ENCODE results near the gene ZBED3. TPM values are rescaled to one million over a fixed set of nuclear protein-coding genes. Genes with fewer than 3 reads are reported as not detected.
"Not testable (repeated sequence)": the region's sequence is repeated elsewhere in the genome, so short reads cannot be mapped to it uniquely, and the experiment has no call there.

The ZBED3 gene
- total and polyA plus RNA-seq, 7 experiments from 2014 or later, result 0.56 to 4.0 (median 2.5) TPM

GRCh38 chr5:77123057-77123456, 36.0 kb upstream of the ZBED3 start:
- ATAC-seq, result no peak
- H3K4me3 Mint-ChIP-seq, result no peak overlapping the region
- no peaks in the 10 kb centered on the region for H3K4me1 Mint-ChIP-seq

GRCh38 chr5:77120706-77121105, 33.6 kb upstream of the ZBED3 start:
- no peaks in the 10 kb centered on the region for H3K9me3 ChIP-seq (ENCODE audit: control insufficient read depth in 2 of 3, low read length in 3 of 3)
- POLR2A ChIA-PET, result no interaction called here
- H3K27ac Mint-ChIP-seq, result no peak overlapping the region
- H3K36me3 Mint-ChIP-seq, result peaks cover 0 to 16% (median 0%) of the 10 kb centered on the region in 5 donors
- no peaks in the 10 kb centered on the region for H3K4me1 Mint-ChIP-seq
- intact Hi-C loops (cut with micrococcal nuclease), result no loop called here
- CTCF ChIA-PET, result no interaction called here
- H3K36me3 ChIP-seq (ENCODE audit: control insufficient read depth in 2 of 3, insufficient read depth in 3 of 3, low read length in 3 of 3), result no peaks in the 10 kb centered on the region
- peaks cover 0 to 10% (median 5%) of the 10 kb centered on the region in 5 donors for H3K27me3 Mint-ChIP-seq
- no peaks in the 10 kb centered on the region for H3K9me3 Mint-ChIP-seq
- no peaks in the 10 kb centered on the region for H3K27me3 ChIP-seq (ENCODE audit: control insufficient read depth in 2 of 2, insufficient read depth in 2 of 2, low read length in 2 of 2)
- H3K27ac ChIP-seq (ENCODE audit: low read depth, low read length), result no peak overlapping the region
- ATAC-seq, result no peak
- H3K4me3 ChIP-seq (ENCODE audit: low read length), result no peak overlapping the region
- no peak overlapping the region for H3K4me3 Mint-ChIP-seq
- DNase-seq, result no peak
- H3K4me1 ChIP-seq (ENCODE audit: control insufficient read depth in 2 of 2, insufficient read depth in 2 of 2, low read length in 2 of 2), result no peaks in the 10 kb centered on the region

More at GRCh38 chr5:77123057-77123456, 36.0 kb upstream of the ZBED3 start:
- Histone ChIP-seq H3K36me3 (ENCODE audit: control insufficient read depth in 2 of 3, insufficient read depth in 3 of 3, low read length in 3 of 3) (no peaks in the 10 kb centered on the region), H3K9me3 (ENCODE audit: control insufficient read depth in 2 of 3, low read length in 3 of 3) (no peaks in the 10 kb centered on the region), H3K4me3 (ENCODE audit: low read length) (no peak overlapping the region), H3K4me1 (ENCODE audit: control insufficient read depth in 2 of 2, insufficient read depth in 2 of 2, low read length in 2 of 2) (no peaks in the 10 kb centered on the region), H3K27ac (ENCODE audit: low read depth, low read length) (no peak overlapping the region), H3K27me3 (ENCODE audit: control insufficient read depth in 2 of 2, insufficient read depth in 2 of 2, low read length in 2 of 2) (no peaks in the 10 kb centered on the region)
- Mint-ChIP-seq H3K36me3 (peaks cover 0 to 20% (median 0%) of the 10 kb centered on the region in 5 donors), H3K9me3 (no peaks in the 10 kb centered on the region), H3K27ac (no peak overlapping the region), H3K27me3 (peaks cover 0 to 8% (median 4%) of the 10 kb centered on the region in 5 donors)
- CTCF ChIA-PET, result interaction anchor here (1.0 kb wide), 1 partner anchor 18 kb away, joined by 3 read pairs; no protein-coding TSS in a partner anchor
- POLR2A ChIA-PET, result no interaction called here
- DNase-seq, result no peak
- intact Hi-C loops (cut with micrococcal nuclease), result no loop called here

GRCh38 chr5:77120086-77120485, 33.0 kb upstream of the ZBED3 start:
- H3K4me3 Mint-ChIP-seq, result no peak overlapping the region
- peaks cover 0 to 16% (median 9%) of the 10 kb centered on the region in 5 donors for H3K27me3 Mint-ChIP-seq
- Histone ChIP-seq H3K4me3 (ENCODE audit: low read length) (no peak overlapping the region), H3K4me1 (ENCODE audit: control insufficient read depth in 2 of 2, insufficient read depth in 2 of 2, low read length in 2 of 2) (no peaks in the 10 kb centered on the region), H3K27me3 (ENCODE audit: control insufficient read depth in 2 of 2, insufficient read depth in 2 of 2, low read length in 2 of 2) (no peaks in the 10 kb centered on the region), H3K27ac (ENCODE audit: low read depth, low read length) (no peak overlapping the region), H3K9me3 (ENCODE audit: control insufficient read depth in 2 of 3, low read length in 3 of 3) (no peaks in the 10 kb centered on the region), H3K36me3 (ENCODE audit: control insufficient read depth in 2 of 3, insufficient read depth in 3 of 3, low read length in 3 of 3) (no peaks in the 10 kb centered on the region)
- no peak overlapping the region for H3K27ac Mint-ChIP-seq
- H3K36me3 Mint-ChIP-seq, result peaks cover 0 to 13% (median 0%) of the 10 kb centered on the region in 5 donors
- H3K9me3 Mint-ChIP-seq, result no peaks in the 10 kb centered on the region
- POLR2A ChIA-PET, result no interaction called here
- ATAC-seq (no peak), DNase-seq (no peak)
- CTCF ChIA-PET, result no interaction called here
- intact Hi-C loops (cut with micrococcal nuclease), result no loop called here
- H3K4me1 Mint-ChIP-seq, result no peaks in the 10 kb centered on the region

GRCh38 chr5:77117161-77117560, 30.1 kb upstream of the ZBED3 start:
- peaks cover 7 to 17% (median 12%) of the 10 kb centered on the region in 5 donors for H3K27me3 Mint-ChIP-seq
- peaks cover 0 to 11% (median 0%) of the 10 kb centered on the region in 5 donors for H3K36me3 Mint-ChIP-seq
- Histone ChIP-seq H3K4me1 (ENCODE audit: control insufficient read depth in 2 of 2, insufficient read depth in 2 of 2, low read length in 2 of 2) (no peaks in the 10 kb centered on the region), H3K9me3 (ENCODE audit: control insufficient read depth in 2 of 3, low read length in 3 of 3) (no peaks in the 10 kb centered on the region), H3K36me3 (ENCODE audit: control insufficient read depth in 2 of 3, insufficient read depth in 3 of 3, low read length in 3 of 3) (no peaks in the 10 kb centered on the region), H3K27me3 (ENCODE audit: control insufficient read depth in 2 of 2, insufficient read depth in 2 of 2, low read length in 2 of 2) (no peaks in the 10 kb centered on the region), H3K27ac (ENCODE audit: low read depth, low read length) (no peak overlapping the region), H3K4me3 (ENCODE audit: low read length) (no peak overlapping the region)
- H3K9me3 Mint-ChIP-seq, result peaks cover 0 to 9% (median 6%) of the 10 kb centered on the region in 11 donors
- no peak overlapping the region for H3K4me3 Mint-ChIP-seq
- H3K27ac Mint-ChIP-seq, result no peak overlapping the region
- ATAC-seq (no peak), DNase-seq (no peak)
- intact Hi-C loops (cut with micrococcal nuclease), result no loop called here
- no peaks in the 10 kb centered on the region for H3K4me1 Mint-ChIP-seq
- ChIA-PET POLR2A (no interaction called here), CTCF (no interaction called here)

- H3K4me1 Mint-ChIP-seq; H3K4me1 ChIP-seq (ENCODE audit: control insufficient read depth in 2 of 2, insufficient read depth in 2 of 2, low read length in 2 of 2); H3K4me3 ChIP-seq (ENCODE audit: low read length); H3K4me3 Mint-ChIP-seq; intact Hi-C loops (cut with micrococcal nuclease); H3K36me3 Mint-ChIP-seq; H3K27me3 ChIP-seq (ENCODE audit: control insufficient read depth in 2 of 2, insufficient read depth in 2 of 2, low read length in 2 of 2); ATAC-seq; H3K27ac Mint-ChIP-seq; H3K9me3 ChIP-seq (ENCODE audit: control insufficient read depth in 2 of 3, low read length in 3 of 3); H3K36me3 ChIP-seq (ENCODE audit: control insufficient read depth in 2 of 3, insufficient read depth in 3 of 3, low read length in 3 of 3); DNase-seq; CTCF ChIA-PET; H3K9me3 Mint-ChIP-seq; H3K27me3 Mint-ChIP-seq; POLR2A ChIA-PET; H3K27ac ChIP-seq (ENCODE audit: low read depth, low read length): not testable (repeated sequence)
These were observed 19.9 kb upstream of the ZBED3 start for GRCh38 chr5:77107035-77107434.

GRCh38 chr5:77104813-77105212, 17.7 kb upstream of the ZBED3 start:
- ATAC-seq (no peak), DNase-seq (no peak)
- intact Hi-C loops (cut with micrococcal nuclease), result no loop called here
- POLR2A ChIA-PET, result no interaction called here
- no peaks in the 10 kb centered on the region for H3K4me1 ChIP-seq (ENCODE audit: control insufficient read depth in 2 of 2, insufficient read depth in 2 of 2, low read length in 2 of 2)
- H3K27ac ChIP-seq (ENCODE audit: low read depth, low read length), result no peak overlapping the region
- Mint-ChIP-seq H3K4me3 (no peak overlapping the region), H3K27me3 (no peaks in the 10 kb centered on the region), H3K9me3 (peaks cover 0 to 7% (median 0%) of the 10 kb centered on the region in 11 donors), H3K4me1 (no peaks in the 10 kb centered on the region), H3K36me3 (peaks cover 0 to 7% (median 0%) of the 10 kb centered on the region in 5 donors), H3K27ac (no peak overlapping the region)
- CTCF ChIA-PET, result no interaction called here
- H3K36me3 ChIP-seq (ENCODE audit: control insufficient read depth in 2 of 3, insufficient read depth in 3 of 3, low read length in 3 of 3), result no peaks in the 10 kb centered on the region
- H3K4me3 ChIP-seq (ENCODE audit: low read length), result no peak overlapping the region
- H3K27me3 ChIP-seq (ENCODE audit: control insufficient read depth in 2 of 2, insufficient read depth in 2 of 2, low read length in 2 of 2), result no peaks in the 10 kb centered on the region
- H3K9me3 ChIP-seq (ENCODE audit: control insufficient read depth in 2 of 3, low read length in 3 of 3), result no peaks in the 10 kb centered on the region

GRCh38 chr5:77103457-77103856, 16.4 kb upstream of the ZBED3 start:
- H3K27ac Mint-ChIP-seq, result no peak overlapping the region
- POLR2A ChIA-PET, result interaction anchor here (0.6 kb wide), 1 partner anchor 779 kb away, joined by 6 read pairs; no protein-coding TSS in a partner anchor
- no peaks in the 10 kb centered on the region for H3K36me3 ChIP-seq (ENCODE audit: control insufficient read depth in 2 of 3, insufficient read depth in 3 of 3, low read length in 3 of 3)
- intact Hi-C loops (cut with micrococcal nuclease), result no loop called here
- CTCF ChIA-PET, result no interaction called here
- H3K27ac ChIP-seq (ENCODE audit: low read depth, low read length), result no peak overlapping the region
- H3K4me3 ChIP-seq (ENCODE audit: low read length), result no peak overlapping the region
- H3K9me3 ChIP-seq (ENCODE audit: control insufficient read depth in 2 of 3, low read length in 3 of 3), result no peaks in the 10 kb centered on the region
- no peaks in the 10 kb centered on the region for H3K27me3 ChIP-seq (ENCODE audit: control insufficient read depth in 2 of 2, insufficient read depth in 2 of 2, low read length in 2 of 2)
- H3K36me3 Mint-ChIP-seq, result peaks cover 0 to 7% (median 0%) of the 10 kb centered on the region in 5 donors
- H3K4me3 Mint-ChIP-seq, result no peak overlapping the region
- peaks cover 0 to 7% (median 0%) of the 10 kb centered on the region in 11 donors for H3K9me3 Mint-ChIP-seq
- no peaks in the 10 kb centered on the region for H3K27me3 Mint-ChIP-seq
- H3K4me1 Mint-ChIP-seq, result no peaks in the 10 kb centered on the region
- no peak for DNase-seq
- H3K4me1 ChIP-seq (ENCODE audit: control insufficient read depth in 2 of 2, insufficient read depth in 2 of 2, low read length in 2 of 2), result no peaks in the 10 kb centered on the region
- ATAC-seq, result no peak

Data from naive thymus-derived CD4-positive, alpha-beta T cell (primary cell).